CD4-positive, alpha-beta T cell treated with Interleukin-17A for 4 hours (primary cell): ENCODE data around the gene NAA16.

ENCODE experiments used
- DNase-seq: peaks from one replicate; pipeline ENCODE4 v3.0.0-alpha.2; 2020; ENCODE audit warnings: mixed read lengths

Gene NAA16

GRCh38 chr13:41361491-41361890 lies 50.4 kb downstream of the NAA16 start:
- DNase-seq, result no peak

- no peak for DNase-seq
Measured at GRCh38 chr13:41364043-41364442, 53.0 kb downstream of the NAA16 start.

- no peak for DNase-seq
Measured at GRCh38 chr13:41365631-41366030, 54.6 kb downstream of the NAA16 start.

- DNase-seq, result no peak
Measured at GRCh38 chr13:41370736-41371135, 59.7 kb downstream of the NAA16 start.

- no peak for DNase-seq
Measured at GRCh38 chr13:41377446-41377845, 66.4 kb downstream of the NAA16 start.

- DNase-seq, result no peak
Measured at GRCh38 chr13:41382431-41382830, 71.4 kb downstream of the NAA16 start.

GRCh38 chr13:41383386-41383785 lies 72.3 kb downstream of the NAA16 start:
- no peak for DNase-seq

GRCh38 chr13:41384749-41385503 lies 73.9 kb downstream of the NAA16 start:
- DNase-seq, result no peak

- no peak for DNase-seq
Measured at GRCh38 chr13:41386211-41386610, 75.1 kb downstream of the NAA16 start.

- DNase-seq, result no peak
Measured at GRCh38 chr13:41387576-41387975, 76.5 kb downstream of the NAA16 start.

GRCh38 chr13:41388143-41388881 lies 77.2 kb downstream of the NAA16 start:
- DNase-seq, result no peak

GRCh38 chr13:41389580-41389979 lies 78.5 kb downstream of the NAA16 start:
- DNase-seq, result peak; percentile 18

- DNase-seq, result no peak
Measured at GRCh38 chr13:41394166-41394565, 83.1 kb downstream of the NAA16 start.

- no peak for DNase-seq
Measured at GRCh38 chr13:41398494-41399170, 87.6 kb downstream of the NAA16 start.

- DNase-seq, result no peak
Measured at GRCh38 chr13:41401366-41401765, 90.3 kb downstream of the NAA16 start.

GRCh38 chr13:41402691-41403511 lies 91.8 kb downstream of the NAA16 start:
- DNase-seq, result no peak

- no peak for DNase-seq
Measured at GRCh38 chr13:41403983-41404382, 92.9 kb downstream of the NAA16 start.

GRCh38 chr13:41405367-41405766 lies 94.3 kb downstream of the NAA16 start:
- DNase-seq, result no peak

- DNase-seq, result no peak
Measured at GRCh38 chr13:41407380-41407779, 96.3 kb downstream of the NAA16 start.

- DNase-seq, result no peak
Measured at GRCh38 chr13:41408121-41408520, 97.1 kb downstream of the NAA16 start.

GRCh38 chr13:41408746-41409145 lies 97.7 kb downstream of the NAA16 start:
- no peak for DNase-seq

GRCh38 chr13:41409611-41410010 lies 98.5 kb downstream of the NAA16 start:
- DNase-seq, result no peak

- DNase-seq, result no peak
Measured at GRCh38 chr13:41411060-41411459, 100.0 kb downstream of the NAA16 start.
